Measurements from ENCODE around the gene PTPRM.

Gene PTPRM

GRCh38 chr18:7923105-7923504 is 356.0 kb downstream of the PTPRM start:
- H3K4me1 ChIP-seq (ENCODE audit: control insufficient read depth in 1 of 2, insufficient read depth in 1 of 2, low read depth in 1 of 2, low read length in 1 of 2), result no peaks in the 10 kb centered on the region
- H3K27ac ChIP-seq, result no peak overlapping the region
- no peak overlapping the region for H3K4me3 ChIP-seq (ENCODE audit: low read depth in 1 of 2, low read length in 1 of 2)
- no peaks in the 10 kb centered on the region for H3K9me3 ChIP-seq
- no peaks in the 10 kb centered on the region for H3K36me3 ChIP-seq
- H3K27me3 ChIP-seq, result no peaks in the 10 kb centered on the region
- TF ChIP-seq, protein P1, sequence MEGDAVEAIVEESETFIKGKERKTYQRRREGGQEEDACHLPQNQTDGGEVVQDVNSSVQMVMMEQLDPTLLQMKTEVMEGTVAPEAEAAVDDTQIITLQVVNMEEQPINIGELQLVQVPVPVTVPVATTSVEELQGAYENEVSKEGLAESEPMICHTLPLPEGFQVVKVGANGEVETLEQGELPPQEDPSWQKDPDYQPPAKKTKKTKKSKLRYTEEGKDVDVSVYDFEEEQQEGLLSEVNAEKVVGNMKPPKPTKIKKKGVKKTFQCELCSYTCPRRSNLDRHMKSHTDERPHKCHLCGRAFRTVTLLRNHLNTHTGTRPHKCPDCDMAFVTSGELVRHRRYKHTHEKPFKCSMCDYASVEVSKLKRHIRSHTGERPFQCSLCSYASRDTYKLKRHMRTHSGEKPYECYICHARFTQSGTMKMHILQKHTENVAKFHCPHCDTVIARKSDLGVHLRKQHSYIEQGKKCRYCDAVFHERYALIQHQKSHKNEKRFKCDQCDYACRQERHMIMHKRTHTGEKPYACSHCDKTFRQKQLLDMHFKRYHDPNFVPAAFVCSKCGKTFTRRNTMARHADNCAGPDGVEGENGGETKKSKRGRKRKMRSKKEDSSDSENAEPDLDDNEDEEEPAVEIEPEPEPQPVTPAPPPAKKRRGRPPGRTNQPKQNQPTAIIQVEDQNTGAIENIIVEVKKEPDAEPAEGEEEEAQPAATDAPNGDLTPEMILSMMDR (IDR thresholded peaks at IDR 0.05), result no peak

DNA sequence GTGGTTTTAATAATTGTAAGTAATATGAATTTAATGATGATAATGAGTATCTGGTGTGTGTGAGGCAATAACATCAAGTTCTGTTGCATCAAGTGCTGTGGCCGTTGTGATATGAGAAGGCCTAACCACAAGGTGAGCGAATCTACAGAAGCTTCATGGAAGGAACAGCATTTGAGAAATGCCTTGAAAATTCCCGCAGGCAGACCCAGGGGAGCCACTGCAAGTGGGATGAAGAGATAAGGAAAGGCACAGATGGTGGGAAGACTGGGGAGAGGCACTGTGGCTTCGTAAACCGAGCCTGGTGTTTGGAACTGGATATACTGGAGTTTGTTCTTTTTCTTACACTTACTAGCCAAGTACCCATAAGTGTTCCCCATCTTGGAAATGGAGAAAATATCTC is 357.5 kb downstream of the PTPRM start:
- TF ChIP-seq, protein P1 (IDR thresholded peaks at IDR 0.05), result no peak
- no peaks in the 10 kb centered on the region for H3K36me3 ChIP-seq
- no peak overlapping the region for H3K4me3 ChIP-seq (ENCODE audit: low read depth in 1 of 2, low read length in 1 of 2)
- no peaks in the 10 kb centered on the region for H3K9me3 ChIP-seq
- H3K4me1 ChIP-seq (ENCODE audit: control insufficient read depth in 1 of 2, insufficient read depth in 1 of 2, low read depth in 1 of 2, low read length in 1 of 2), result no peaks in the 10 kb centered on the region
- no peaks in the 10 kb centered on the region for H3K27me3 ChIP-seq
- no peak overlapping the region for H3K27ac ChIP-seq

DNA sequence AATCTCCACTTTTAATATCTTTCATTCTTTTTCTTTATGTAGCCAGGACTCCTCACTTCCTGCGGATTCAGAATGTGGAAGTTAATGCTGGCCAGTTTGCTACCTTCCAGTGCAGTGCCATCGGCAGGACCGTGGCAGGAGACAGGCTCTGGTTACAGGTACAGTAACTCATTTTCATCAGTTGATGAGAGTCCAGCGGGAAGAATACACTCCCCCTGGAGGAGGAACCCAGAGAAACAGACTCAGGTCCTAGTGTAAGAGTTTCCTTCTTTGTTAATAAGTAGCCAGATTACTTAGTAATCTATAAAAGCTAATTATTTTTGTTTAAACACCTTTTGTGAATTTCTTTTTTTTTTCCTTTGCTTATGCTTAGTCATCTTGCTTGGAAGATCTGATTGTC is 359.4 kb downstream of the PTPRM start:
- Histone ChIP-seq H3K4me1 (ENCODE audit: control insufficient read depth in 1 of 2, insufficient read depth in 1 of 2, low read depth in 1 of 2, low read length in 1 of 2) (no peaks in the 10 kb centered on the region), H3K4me3 (ENCODE audit: low read depth in 1 of 2, low read length in 1 of 2) (no peak overlapping the region), H3K27me3 (no peaks in the 10 kb centered on the region), H3K36me3 (no peaks in the 10 kb centered on the region), H3K27ac (no peak overlapping the region), H3K9me3 (no peaks in the 10 kb centered on the region)
- TF ChIP-seq, protein P1 (IDR thresholded peaks at IDR 0.05), result no peak

GRCh38 chr18:7927119-7927518 is 360.0 kb downstream of the PTPRM start:
- H3K9me3 ChIP-seq, result no peaks in the 10 kb centered on the region
- TF ChIP-seq, protein P1 (IDR thresholded peaks at IDR 0.05), result no peak
- H3K4me1 ChIP-seq (ENCODE audit: control insufficient read depth in 1 of 2, insufficient read depth in 1 of 2, low read depth in 1 of 2, low read length in 1 of 2), result no peaks in the 10 kb centered on the region
- H3K4me3 ChIP-seq (ENCODE audit: low read depth in 1 of 2, low read length in 1 of 2), result no peak overlapping the region
- H3K27ac ChIP-seq, result no peak overlapping the region
- H3K36me3 ChIP-seq, result no peaks in the 10 kb centered on the region
- H3K27me3 ChIP-seq, result no peaks in the 10 kb centered on the region

GRCh38 chr18:7931763-7932162 is 364.6 kb downstream of the PTPRM start:
- H3K27me3 ChIP-seq, result no peaks in the 10 kb centered on the region
- no peaks in the 10 kb centered on the region for H3K4me1 ChIP-seq (ENCODE audit: control insufficient read depth in 1 of 2, insufficient read depth in 1 of 2, low read depth in 1 of 2, low read length in 1 of 2)
- H3K27ac ChIP-seq, result no peak overlapping the region
- TF ChIP-seq, protein P1 (IDR thresholded peaks at IDR 0.05), result no peak
- H3K36me3 ChIP-seq, result no peaks in the 10 kb centered on the region
- no peak overlapping the region for H3K4me3 ChIP-seq (ENCODE audit: low read depth in 1 of 2, low read length in 1 of 2)
- no peaks in the 10 kb centered on the region for H3K9me3 ChIP-seq

DNA sequence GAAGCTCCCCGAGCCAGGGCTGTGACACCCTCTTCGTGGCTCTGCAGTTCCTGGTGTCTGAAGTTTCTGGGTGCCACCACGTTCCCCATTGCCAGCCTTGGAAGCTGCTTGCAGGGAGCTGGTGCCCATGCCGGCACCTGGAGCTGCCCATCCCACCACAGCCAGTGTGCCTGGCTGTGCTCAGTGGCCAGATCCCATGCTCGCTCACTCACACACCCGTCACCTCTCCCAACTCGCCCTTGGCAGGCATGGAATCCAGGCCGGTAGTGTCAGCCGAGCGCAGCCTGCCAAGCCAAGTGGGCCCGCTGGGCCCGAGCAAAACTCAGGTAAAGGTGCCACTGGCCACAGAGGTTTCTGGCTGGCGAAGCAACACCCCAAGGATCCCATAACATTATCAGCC is 370.2 kb downstream of the PTPRM start:
- TF ChIP-seq, protein P1 (IDR thresholded peaks at IDR 0.05), result no peak
- Histone ChIP-seq H3K4me1 (ENCODE audit: control insufficient read depth in 1 of 2, insufficient read depth in 1 of 2, low read depth in 1 of 2, low read length in 1 of 2) (no peaks in the 10 kb centered on the region), H3K36me3 (no peaks in the 10 kb centered on the region)

More for the DNA sequence above, 370.2 kb downstream of the PTPRM start:
- no peak overlapping the region for H3K4me3 ChIP-seq (ENCODE audit: low read depth in 1 of 2, low read length in 1 of 2)
- no peaks in the 10 kb centered on the region for H3K9me3 ChIP-seq
- H3K27me3 ChIP-seq, result no peaks in the 10 kb centered on the region
- no peak overlapping the region for H3K27ac ChIP-seq

Data from neutrophil (primary cell).